GM12891 (cell line): ENCODE results near the gene PHF13.
A peak's percentile ranks its signal among the peaks of the same experiment; 100 is the strongest.

ENCODE experiments used
- DNase-seq: peaks from one replicate; pipeline ENCODE4 v3.0.0; 2011; ENCODE audit warnings: low spot score; ENCODE audit not compliant: insufficient read length
- FAIRE-seq: peaks from 2 replicates; lab custom pipeline; 2011; peaks lifted over from hg19 to GRCh38; lab: Jason Lieb, UNC
- PAX5 ChIP-seq: IDR thresholded peaks from 2 replicates; pipeline ENCODE4 v1.6.1; 2011; ENCODE audit warnings: low read length, moderate library complexity, mild to moderate bottlenecking; ENCODE audit not compliant: insufficient read depth, severe bottlenecking
- POLR2A ChIP-seq: IDR thresholded peaks from 2 replicates; pipeline ENCODE4 v1.6.1; 2011; ENCODE audit warnings: low read depth, low read length, control low read depth
- POLR2AphosphoS5 ChIP-seq: IDR thresholded peaks from 2 replicates; pipeline ENCODE4 v1.6.1; 2011; ENCODE audit warnings: low read depth, low read length, control low read depth
- POU2F2 ChIP-seq: IDR thresholded peaks from 2 replicates; pipeline ENCODE4 v1.6.1; 2011; ENCODE audit warnings: low read depth, mild to moderate bottlenecking, control low read depth, low read length, moderate library complexity
- SPI1 ChIP-seq: IDR thresholded peaks from 2 replicates; pipeline ENCODE4 v1.6.1; 2011; ENCODE audit warnings: low read depth, low read length, control low read depth
- TAF1 ChIP-seq: IDR thresholded peaks from 2 replicates; pipeline ENCODE4 v1.6.1; 2011; ENCODE audit warnings: low read depth, low read length, control low read depth

PHF13 gene

GRCh38 chr1:6666696-6667095 lies 53.2 kb downstream of the PHF13 start:
- no peak for DNase-seq
- TF ChIP-seq PAX5, result no peak
- no peak for TF ChIP-seq POLR2AphosphoS5
- TF ChIP-seq POU2F2, result no peak
- TF ChIP-seq POLR2A, result no peak
- FAIRE-seq, result no peak

GRCh38 chr1:6667139-6667538 lies 53.6 kb downstream of the PHF13 start:
- no peak for TF ChIP-seq POU2F2
- no peak for TF ChIP-seq POLR2AphosphoS5
- TF ChIP-seq POLR2A, result no peak
- TF ChIP-seq TAF1, result no peak
- no peak for TF ChIP-seq SPI1
- TF ChIP-seq PAX5, result no peak
- DNase-seq (no peak), FAIRE-seq (no peak)

- TF ChIP-seq POLR2AphosphoS5, result no peak
- no peak for TF ChIP-seq SPI1
- TF ChIP-seq TAF1, result no peak
- TF ChIP-seq PAX5, result no peak
- TF ChIP-seq POU2F2, result no peak
- no peak for TF ChIP-seq POLR2A
- DNase-seq (no peak), FAIRE-seq (no peak)
Observed at GRCh38 chr1:6668503-6668902, 55.0 kb downstream of the PHF13 start.

- FAIRE-seq, result peak; percentile 23
- DNase-seq, result no peak
- TF ChIP-seq POLR2AphosphoS5 (no peak), POLR2A (no peak), SPI1 (no peak), TAF1 (no peak), PAX5 (no peak), POU2F2 (no peak)
Observed at GRCh38 chr1:6672558-6672957, 59.0 kb downstream of the PHF13 start.
